ENCODE results near the gene TRIM54. TPM values are rescaled to one million over a fixed set of nuclear protein-coding genes. Genes with fewer than 3 reads are reported as not detected.

Gene TRIM54
- total RNA-seq, 1 donor from 2014 or later: not detected

DNA sequence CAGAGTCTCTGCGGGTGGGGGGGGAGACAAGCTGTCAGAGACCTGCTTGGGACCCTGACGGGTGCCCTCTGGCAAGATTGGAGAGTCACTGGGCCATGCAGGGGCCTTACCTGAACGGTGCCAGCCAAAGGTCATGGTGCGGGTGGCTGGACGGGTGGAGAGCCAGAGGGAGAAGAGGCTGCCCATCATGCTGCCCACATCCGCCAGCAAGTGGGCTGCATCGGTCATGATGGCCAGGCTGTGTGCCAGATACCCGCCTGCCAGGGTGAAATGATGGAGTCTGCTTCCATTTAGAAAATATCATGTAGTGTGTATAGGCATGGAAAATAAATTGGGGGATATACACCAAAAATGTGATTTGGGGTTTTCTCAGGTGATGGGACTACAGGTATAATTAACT, 24.2 kb upstream of the TRIM54 start:
- H3K27ac ChIP-seq: no peak overlapping the region
- TF ChIP-seq CTCF (IDR thresholded peaks at IDR 0.05): no peak
- H3K4me3 ChIP-seq: no peak overlapping the region
- peaks cover 51% of the 10 kb centered on the region for H3K27me3 ChIP-seq
- no peaks in the 10 kb centered on the region for H3K9me3 ChIP-seq
- no peaks in the 10 kb centered on the region for H3K36me3 ChIP-seq
- intact Hi-C loops (cut with DNase I): no loop called here
- ATAC-seq (no peak), DNase-seq (no peak)
- H3K4me1 ChIP-seq: peaks cover 7% of the 10 kb centered on the region

DNA sequence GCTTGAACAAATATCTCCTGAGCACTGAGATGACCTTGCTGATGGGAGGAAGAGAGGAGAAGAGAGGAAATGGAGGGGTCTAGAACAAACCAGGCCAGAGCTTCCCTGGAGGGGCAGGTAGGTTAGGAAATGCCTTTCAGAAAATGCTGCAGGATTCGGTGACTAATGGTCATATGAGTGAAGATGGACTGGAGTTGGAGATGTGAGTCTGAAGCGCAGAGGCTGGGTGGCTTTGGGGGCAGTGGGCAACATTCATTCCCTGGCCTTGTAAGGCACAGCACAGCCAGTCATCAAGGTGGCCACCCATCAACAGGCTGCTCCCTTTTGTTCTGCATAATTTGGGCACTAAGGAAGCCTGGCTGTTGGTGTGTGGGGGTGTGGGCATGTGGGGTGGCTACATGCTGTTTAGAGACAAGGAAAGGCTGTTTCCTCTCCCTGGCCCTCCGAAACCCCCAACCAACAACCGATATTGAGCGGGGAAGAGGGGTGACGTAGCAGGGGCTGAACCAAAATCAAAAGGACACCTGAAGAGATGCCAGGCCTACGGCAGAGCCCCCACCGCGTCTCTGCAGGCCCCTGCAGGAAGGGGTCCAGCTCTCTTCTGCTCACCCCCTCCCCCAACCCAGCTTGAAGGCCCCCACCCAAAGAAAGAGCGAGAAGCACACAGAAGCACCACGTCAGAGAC, 20.8 kb upstream of the TRIM54 start:
- ATAC-seq: no peak
- H3K4me1 ChIP-seq: peaks cover 29% of the 10 kb centered on the region
- H3K36me3 ChIP-seq: no peaks in the 10 kb centered on the region
- TF ChIP-seq CTCF (IDR thresholded peaks at IDR 0.05): no peak
- no peak overlapping the region for H3K4me3 ChIP-seq
- intact Hi-C loops (cut with DNase I): no loop called here
- H3K27ac ChIP-seq: no peak overlapping the region
- H3K27me3 ChIP-seq: peaks cover 75% of the 10 kb centered on the region
- H3K9me3 ChIP-seq: no peaks in the 10 kb centered on the region
- no peak for DNase-seq

GRCh38 chr2:27261926-27262298, 20.3 kb upstream of the TRIM54 start:
- DNase-seq (no peak), ATAC-seq (no peak)
- intact Hi-C loops (cut with DNase I): no loop called here
- Histone ChIP-seq H3K9me3 (no peaks in the 10 kb centered on the region), H3K4me1 (peaks cover 29% of the 10 kb centered on the region), H3K4me3 (no peak overlapping the region), H3K27me3 (peaks cover 78% of the 10 kb centered on the region), H3K36me3 (no peaks in the 10 kb centered on the region), H3K27ac (no peak overlapping the region)
- TF ChIP-seq CTCF (IDR thresholded peaks at IDR 0.05): no peak

DNA sequence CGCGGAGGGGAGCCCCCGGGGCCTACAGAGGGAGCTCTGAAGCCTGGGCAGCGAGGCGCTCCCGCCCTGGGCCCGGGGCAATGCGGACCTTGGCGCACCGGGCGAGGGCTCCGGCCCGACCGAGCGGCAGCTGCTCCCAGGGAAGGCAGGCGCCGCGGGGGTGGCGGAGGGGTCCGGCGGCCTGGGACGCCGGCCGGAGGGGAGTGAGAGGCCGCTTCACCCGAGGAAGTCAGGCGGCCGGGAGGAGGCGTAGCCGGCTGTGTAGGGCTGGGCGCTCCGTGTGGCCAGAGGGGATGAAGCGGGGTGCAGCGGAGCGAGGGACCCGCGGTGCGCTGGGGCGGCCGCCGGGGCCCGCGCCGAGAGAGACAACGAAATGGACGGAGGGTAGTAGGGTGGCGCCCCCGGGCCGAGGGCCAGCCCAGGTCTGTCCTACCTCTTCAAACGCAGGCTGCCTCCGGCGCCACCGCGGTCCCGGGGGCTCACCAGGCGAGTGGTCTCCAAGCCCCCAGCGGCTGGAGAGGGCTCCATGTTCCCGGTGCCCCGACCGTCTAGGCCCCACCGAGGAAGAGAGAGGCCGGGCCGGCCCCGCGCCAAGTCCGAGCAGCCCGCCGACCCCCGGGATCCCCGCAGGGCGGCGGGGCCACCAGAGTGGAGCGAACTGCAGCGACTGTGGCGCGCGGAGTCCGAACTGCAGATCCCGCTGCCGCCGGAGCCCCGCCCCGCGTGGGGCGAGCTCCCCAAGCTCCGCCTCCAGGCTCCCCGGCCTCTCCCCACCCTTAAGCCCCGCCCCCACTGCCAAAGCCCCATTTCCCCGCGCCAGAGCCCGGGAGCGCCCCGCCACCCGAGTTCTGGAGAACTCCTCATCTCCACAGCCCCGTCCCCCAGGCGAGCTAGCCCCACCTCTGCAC, 19.6 kb upstream of the TRIM54 start, which contains the start of gene SLC30A3:
TSS of gene SLC30A3 (minus strand) at position 669 of the 908 bp plus-strand sequence. CDS start at position 528, 141 bp downstream.
- ATAC-seq (peak; percentile 78), DNase-seq (peak; percentile 86)
- Histone ChIP-seq H3K4me1 (peaks cover 29% of the 10 kb centered on the region), H3K27ac (no peak within 1 kb of the TSS), H3K27me3 (peaks cover 84% of the 10 kb centered on the region), H3K36me3 (no peaks in the 10 kb centered on the region), H3K9me3 (no peaks in the 10 kb centered on the region), H3K4me3 (peak within 1 kb of the TSS; percentile 44)
- no peak for TF ChIP-seq CTCF (IDR thresholded peaks at IDR 0.05)
- intact Hi-C loops (cut with DNase I): no loop called here

GRCh38 chr2:27263287-27264252, 18.7 kb upstream of the TRIM54 start:
- no peaks in the 10 kb centered on the region for H3K36me3 ChIP-seq
- no peak overlapping the region for H3K27ac ChIP-seq
- H3K4me1 ChIP-seq: peaks cover 29% of the 10 kb centered on the region
- no peak for ATAC-seq
- no peak for TF ChIP-seq CTCF (IDR thresholded peaks at IDR 0.05)
- H3K9me3 ChIP-seq: no peaks in the 10 kb centered on the region
- intact Hi-C loops (cut with DNase I): no loop called here
- DNase-seq: no peak
- H3K27me3 ChIP-seq: peaks cover 90% of the 10 kb centered on the region
- peak overlapping the region; percentile 44 for H3K4me3 ChIP-seq

Data from upper lobe of right lung (tissue), 1 donor.